HCT116 (cell line): Measurements from ENCODE around the gene MAP3K10. TPM values are rescaled to one million over a fixed set of nuclear protein-coding genes. Genes with fewer than 3 reads are reported as not detected.

Experiments
- ATAC-seq: fragments of 200-7000 bp; cut with Tn5 transposase; 2 replicates; pipeline ENCODE4 v1.9.1; 2020; ENCODE audit warnings: mild to moderate bottlenecking, moderate library complexity
- BruUV-seq: library from RNA; stranded (reverse); fragments of 400-500 nt; replicated peaks from 2 replicates; lab custom pipeline; 2021; lab: Mats Ljungman, UMichigan
- CTCF ChIA-PET: fragments of 300-600 bp; sonication (Branson Sonifier 250); formaldehyde crosslinking; loops from one replicate; lab custom pipeline; 2021; ENCODE audit warnings: antibody characterized with exemption; lab: Charles Lee
- POLR2A ChIA-PET: fragments of 300-600, 350-600 bp; sonication (Branson Sonifier 250); formaldehyde crosslinking; loops from one replicate; lab custom pipeline; 2021; ENCODE audit warnings: antibody characterized with exemption; lab: Charles Lee
- RAD21 ChIA-PET, 2 experiments: fragments of 300-600 bp; sonication (Branson Sonifier 250); formaldehyde crosslinking; loops; one replicate each; lab custom pipeline; 2023; ENCODE audit warnings: low total read pairs in 2 of 2; ENCODE audit not compliant: uncharacterized antibody in 2 of 2, unreplicated experiment in 2 of 2, low non-redundant PET in 1 of 2; lab: Charles Lee
- DNase-seq: peaks from one replicate; pipeline ENCODE4 v3.0.0-alpha.2; 2010; ENCODE audit warnings: low read depth, low spot score
- H2AFZ ChIP-seq: fragments of 200-600 bp; shearing (Covaris generic), sonication (generic); 2 replicates; pipeline ENCODE4 v1.6.1; 2017; ENCODE audit warnings: low read depth, mixed run types, mixed read lengths, antibody characterized with exemption, low read length; ENCODE audit not compliant: poor library complexity, severe bottlenecking
- H3K27ac ChIP-seq: 2 replicates; pipeline ENCODE4 v1.5.1; 2012; ENCODE audit warnings: low read depth, low read length
- H3K27me3 ChIP-seq: fragments of 200-600 bp; sonication (generic); 2 replicates; pipeline ENCODE4 v1.6.1; 2016; ENCODE audit warnings: mixed run types, low read length, mixed read lengths; ENCODE audit not compliant: insufficient read depth
- H3K36me3 ChIP-seq, 2 experiments: fragments of 200-500 bp in 1 of 2; fragments of 200-600 bp in 1 of 2; sonication (Bioruptor generic) in 1 of 2; sonication (generic) in 1 of 2; 2 replicates each; pipeline versions ENCODE4 v1.5.1 to v1.6.1; 2014 to 2016; ENCODE audit warnings: low read length in 2 of 2, inconsistent platforms in 1 of 2, mixed read lengths in 1 of 2, mixed run types in 1 of 2; ENCODE audit not compliant: insufficient read depth in 2 of 2, control insufficient read depth in 1 of 2
- H3K4me1 ChIP-seq, 2 experiments: fragments of 200-600 bp in 1 of 2; sonication (generic) in 1 of 2; 2 replicates each; pipeline versions ENCODE4 v1.5.1 to v1.6.1; 2012 to 2017; ENCODE audit warnings: low read length in 2 of 2, inconsistent platforms in 1 of 2, mild to moderate bottlenecking in 1 of 2, mixed read lengths in 1 of 2, mixed run types in 1 of 2, moderate library complexity in 1 of 2; ENCODE audit not compliant: insufficient read depth in 2 of 2, control insufficient read depth in 1 of 2
- H3K4me2 ChIP-seq: fragments of 200-600 bp; sonication (generic); 2 replicates; pipeline ENCODE4 v1.6.1; 2017; ENCODE audit warnings: mixed run types, low read length, mixed read lengths
- H3K4me3 ChIP-seq, 2 experiments: fragments of 200-600 bp in 1 of 2; sonication (generic) in 1 of 2; replicated peaks in 1 of 2; 2 replicates each; pipeline ENCODE4 v1.5.1; 2011 to 2016; ENCODE audit warnings: low read length in 2 of 2, control low read depth in 1 of 2, low read depth in 1 of 2, mild to moderate bottlenecking in 1 of 2, mixed read lengths in 1 of 2, mixed run types in 1 of 2
- H3K79me2 ChIP-seq: fragments of 200-600 bp; sonication (generic); 2 replicates; pipeline ENCODE4 v1.6.1; 2017; ENCODE audit warnings: mild to moderate bottlenecking, mixed run types, low read length, moderate library complexity, mixed read lengths; ENCODE audit not compliant: insufficient read depth
- H3K9ac ChIP-seq: fragments of 200-600 bp; sonication (generic); 2 replicates; pipeline ENCODE4 v1.6.1; 2016; ENCODE audit warnings: low read length, mixed read lengths
- H3K9me2 ChIP-seq: fragments of 200-600 bp; sonication (generic), shearing (Covaris generic); 2 replicates; pipeline ENCODE4 v1.6.1; 2017; ENCODE audit warnings: mixed run types, mild to moderate bottlenecking, moderate library complexity; ENCODE audit not compliant: insufficient read depth
- H3K9me3 ChIP-seq, 2 experiments: fragments of 200-500 bp in 1 of 2; fragments of 200-600 bp in 1 of 2; sonication (Bioruptor generic) in 1 of 2; sonication (generic) in 1 of 2; 2 replicates each; pipeline ENCODE4 v1.6.1; 2014 to 2017; ENCODE audit warnings: low read length in 2 of 2, mixed read lengths in 2 of 2, inconsistent platforms in 1 of 2, low read depth in 1 of 2, mild to moderate bottlenecking in 1 of 2, mixed run types in 1 of 2, moderate library complexity in 1 of 2; ENCODE audit not compliant: control insufficient read depth in 1 of 2, insufficient read depth in 1 of 2
- H4K20me1 ChIP-seq: fragments of 200-600 bp; sonication (generic), shearing (Covaris generic); 2 replicates; pipeline ENCODE4 v1.6.1; 2017; ENCODE audit warnings: mixed run types, mild to moderate bottlenecking, moderate library complexity; ENCODE audit not compliant: insufficient read depth
- ATF3 ChIP-seq: IDR thresholded peaks from 2 replicates; pipeline ENCODE4 v1.6.1; 2012
- CBX3 ChIP-seq: IDR thresholded peaks from 2 replicates; pipeline ENCODE4 v1.6.1; 2012; ENCODE audit warnings: low read depth
- CEBPB ChIP-seq: IDR thresholded peaks from 2 replicates; pipeline ENCODE4 v1.6.1; 2012; ENCODE audit warnings: low read depth
- ELF1 ChIP-seq: IDR thresholded peaks from 2 replicates; pipeline ENCODE4 v1.6.1; 2012; ENCODE audit warnings: low read depth, borderline replicate concordance
- EZH2 ChIP-seq: fragments of 200-600 bp; sonication (generic); IDR thresholded peaks from 2 replicates; pipeline ENCODE4 v1.6.1; 2017; ENCODE audit warnings: antibody characterized with exemption, mixed run types
- FOSL1 ChIP-seq: IDR thresholded peaks from 2 replicates; pipeline ENCODE4 v1.6.1; 2012; ENCODE audit warnings: low read depth
- JUND ChIP-seq: IDR thresholded peaks from 2 replicates; pipeline ENCODE4 v1.6.1; 2012
- RAD21 ChIP-seq: IDR thresholded peaks from 2 replicates; pipeline ENCODE4 v1.6.1; 2012; ENCODE audit warnings: low read depth, mild to moderate bottlenecking
- REST ChIP-seq: IDR thresholded peaks from 2 replicates; pipeline ENCODE4 v1.6.1; 2012; ENCODE audit warnings: low read depth
- SP1 ChIP-seq: IDR thresholded peaks from 2 replicates; pipeline ENCODE4 v1.6.1; 2012; ENCODE audit warnings: low read depth
- TCF7L2 ChIP-seq: IDR thresholded peaks from 2 replicates; pipeline ENCODE4 v1.7.0; 2011; ENCODE audit warnings: borderline replicate concordance, inconsistent platforms; ENCODE audit not compliant: insufficient read depth, insufficient read length; ENCODE audit errors: extremely low read depth
- YY1 ChIP-seq: IDR thresholded peaks from 2 replicates; pipeline ENCODE4 v1.6.1; 2011; ENCODE audit warnings: low read length, low read depth, moderate library complexity, mild to moderate bottlenecking; ENCODE audit not compliant: insufficient replicate concordance; ENCODE audit errors: extremely low read depth
- ZFX ChIP-seq: fragments of 450-650 bp; IDR thresholded peaks from 2 replicates; pipeline ENCODE4 v1.6.1; 2017
- intact Hi-C: fragments of 100-400 bp; cut with micrococcal nuclease; formaldehyde crosslinking; loops from 2 replicates; pipeline ENCODE4 v1.10.0; 2022
- total RNA-seq: library from RNA; stranded (reverse); gene quantifications from one replicate; pipeline ENCODE4 v1.2.1, GENCODE V29; 2021; ENCODE audit not compliant: unreplicated experiment
- TF ChIP-seq, protein P1 (sequence below): IDR thresholded peaks from 2 replicates; pipeline ENCODE4 v1.6.1; 2012

The MAP3K10 gene
- total RNA-seq, 1 experiment from 2014 or later: 17.3 TPM

DNA sequence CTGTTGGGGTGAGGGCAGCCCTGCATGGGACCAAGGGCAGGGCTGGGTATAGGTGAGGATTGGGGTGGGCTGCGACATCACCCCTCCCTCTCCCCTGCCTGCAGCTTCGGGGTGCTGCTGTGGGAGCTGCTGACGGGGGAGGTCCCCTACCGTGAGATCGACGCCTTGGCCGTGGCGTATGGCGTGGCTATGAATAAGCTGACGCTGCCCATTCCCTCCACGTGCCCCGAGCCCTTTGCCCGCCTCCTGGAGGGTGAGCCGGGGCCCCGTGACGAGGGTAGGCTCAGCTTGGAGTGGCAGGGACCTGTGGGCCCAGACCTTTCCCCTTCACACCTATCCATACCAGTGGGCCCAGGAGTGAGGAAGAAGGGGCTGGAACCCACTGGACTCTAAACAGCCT is 13.2 kb downstream of the MAP3K10 start:
- ATAC-seq (no peak), DNase-seq (no peak)
- no TSS peak for BruUV-seq
- RAD21 ChIA-PET: no interaction called here
- no peak overlapping the region for H3K4me2 ChIP-seq
- H3K9ac ChIP-seq: no peak overlapping the region
- H3K9me2 ChIP-seq: no peaks in the 10 kb centered on the region
- H3K4me1 ChIP-seq: peaks cover 21 to 23% of the 10 kb centered on the region in 2 experiments
- POLR2A ChIA-PET: no interaction called here
- no peaks in the 10 kb centered on the region for H3K27me3 ChIP-seq
- H2AFZ ChIP-seq: no peak overlapping the region
- TF ChIP-seq SP1: no peak
- TF ChIP-seq REST: no peak
- TF ChIP-seq, protein P1, sequence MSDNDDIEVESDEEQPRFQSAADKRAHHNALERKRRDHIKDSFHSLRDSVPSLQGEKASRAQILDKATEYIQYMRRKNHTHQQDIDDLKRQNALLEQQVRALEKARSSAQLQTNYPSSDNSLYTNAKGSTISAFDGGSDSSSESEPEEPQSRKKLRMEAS: no peak
- H3K9me3 ChIP-seq: no peaks in the 10 kb centered on the region
- H3K4me3 ChIP-seq: no peak overlapping the region
- H4K20me1 ChIP-seq: no peaks in the 10 kb centered on the region
- H3K27ac ChIP-seq: no peak overlapping the region
- CTCF ChIA-PET: no interaction called here
- intact Hi-C loops: no loop called here
- no peaks in the 10 kb centered on the region for H3K79me2 ChIP-seq
- H3K36me3 ChIP-seq: no peaks in the 10 kb centered on the region; a peak in 1 of 4 replicates

DNA sequence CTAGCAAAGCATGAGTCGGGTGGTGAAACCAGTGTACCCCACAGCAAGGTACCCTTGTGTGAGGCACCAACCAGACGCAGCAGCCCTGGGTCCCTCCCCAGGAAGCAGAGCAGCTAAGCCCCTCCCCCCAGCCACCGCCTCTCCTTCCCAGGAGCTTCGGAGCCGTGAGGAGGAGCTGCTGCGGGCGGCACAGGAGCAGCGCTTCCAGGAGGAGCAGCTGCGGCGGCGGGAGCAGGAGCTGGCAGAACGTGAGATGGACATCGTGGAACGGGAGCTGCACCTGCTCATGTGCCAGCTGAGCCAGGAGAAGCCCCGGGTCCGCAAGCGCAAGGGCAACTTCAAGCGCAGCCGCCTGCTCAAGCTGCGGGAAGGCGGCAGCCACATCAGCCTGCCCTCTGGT is 14.5 kb downstream of the MAP3K10 start:
- intact Hi-C loops: no loop called here
- Histone ChIP-seq H3K27ac (no peak overlapping the region), H3K27me3 (no peaks in the 10 kb centered on the region), H3K4me2 (no peak overlapping the region), H3K9ac (no peak overlapping the region), H2AFZ (no peak overlapping the region), H3K9me3 (no peaks in the 10 kb centered on the region), H3K9me2 (no peaks in the 10 kb centered on the region), H4K20me1 (no peaks in the 10 kb centered on the region), H3K36me3 (no peaks in the 10 kb centered on the region; a peak in 1 of 4 replicates), H3K79me2 (no peaks in the 10 kb centered on the region), H3K4me3 (no peak overlapping the region), H3K4me1 (peaks cover 9 to 11% of the 10 kb centered on the region in 2 experiments)
- DNase-seq: no peak
- ChIA-PET POLR2A (no interaction called here), RAD21 (no interaction called here), CTCF (interaction anchor here (2.5 kb wide), 1 partner anchor 12 kb away, joined by 8 read pairs; no protein-coding TSS in a partner anchor)
- no peak for ATAC-seq
- no TSS peak for BruUV-seq
- TF ChIP-seq CEBPB (no peak), ELF1 (no peak), RAD21 (no peak), REST (no peak), CBX3 (no peak), JUND (no peak), EZH2 (no peak), ATF3 (no peak), FOSL1 (no peak), YY1 (no peak), ZFX (no peak), TCF7L2 (no peak)
